H9 (cell line): ENCODE data around the gene NTSR1. TPM values are rescaled to one million over a fixed set of nuclear protein-coding genes. Genes with fewer than 3 reads are reported as not detected.

Experiments
- DNase-seq: peaks from one replicate; pipeline ENCODE4 v3.0.0-alpha.2; 2017
- H2AFZ ChIP-seq: one replicate; pipeline ENCODE4 v1.6.1; 2013; ENCODE audit warnings: mild to moderate bottlenecking, low read length, control low read depth, moderate library complexity
- H2AK5ac ChIP-seq: 2 replicates; pipeline ENCODE4 v1.6.1; 2013; ENCODE audit warnings: low read length, control low read depth, mixed read lengths; ENCODE audit not compliant: insufficient read length
- H2BK120ac ChIP-seq: one replicate; pipeline ENCODE4 v1.6.1; 2013; ENCODE audit warnings: low read depth, mild to moderate bottlenecking, low read length, control low read depth, inconsistent platforms; ENCODE audit not compliant: poor library complexity, severe bottlenecking
- H2BK12ac ChIP-seq: 2 replicates; pipeline ENCODE4 v1.6.1; 2013; ENCODE audit warnings: low read length, control low read depth, mixed read lengths, low read depth; ENCODE audit not compliant: insufficient read length
- H2BK15ac ChIP-seq: 2 replicates; pipeline ENCODE4 v1.6.1; 2013; ENCODE audit warnings: low read depth, low read length, control low read depth
- H2BK20ac ChIP-seq: one replicate; pipeline ENCODE4 v1.6.1; 2013; ENCODE audit warnings: low read depth, mild to moderate bottlenecking, low read length, control low read depth, inconsistent platforms; ENCODE audit not compliant: poor library complexity, severe bottlenecking
- H2BK5ac ChIP-seq: 2 replicates; pipeline ENCODE4 v1.6.1; 2013; ENCODE audit warnings: low read length, control low read depth, mixed read lengths; ENCODE audit not compliant: insufficient read length
- H3K14ac ChIP-seq: 2 replicates; pipeline ENCODE4 v1.6.1; 2013; ENCODE audit warnings: low read length, control low read depth; ENCODE audit not compliant: insufficient read depth
- H3K18ac ChIP-seq: 2 replicates; pipeline ENCODE4 v1.6.1; 2013; ENCODE audit warnings: low read depth, mild to moderate bottlenecking, mixed read lengths, low read length, control low read depth; ENCODE audit not compliant: insufficient read length
- H3K23ac ChIP-seq: 2 replicates; pipeline ENCODE4 v1.6.1; 2013; ENCODE audit warnings: low read length, control low read depth, mixed read lengths, low read depth; ENCODE audit not compliant: insufficient read length
- H3K23me2 ChIP-seq: 2 replicates; pipeline ENCODE4 v1.6.1; 2013; ENCODE audit warnings: low read depth, mild to moderate bottlenecking, mixed read lengths, low read length, control low read depth; ENCODE audit not compliant: insufficient read length, poor library complexity, severe bottlenecking
- H3K27ac ChIP-seq: 2 replicates; pipeline ENCODE4 v1.5.1; 2013; ENCODE audit warnings: low read length, control low read depth, mixed read lengths, low read depth; ENCODE audit not compliant: insufficient read length
- H3K27me3 ChIP-seq: 2 replicates; pipeline ENCODE4 v1.6.1; 2013; ENCODE audit warnings: low read length, control low read depth, inconsistent platforms; ENCODE audit not compliant: insufficient read depth
- H3K4ac ChIP-seq: 2 replicates; pipeline ENCODE4 v1.6.1; 2013; ENCODE audit warnings: low read depth, mild to moderate bottlenecking, control low read depth, inconsistent platforms, low read length, moderate library complexity
- H3K4me1 ChIP-seq: 2 replicates; pipeline ENCODE4 v1.6.1; 2013; ENCODE audit warnings: low read length, control low read depth, inconsistent platforms; ENCODE audit not compliant: insufficient read depth
- H3K4me2 ChIP-seq: 2 replicates; pipeline ENCODE4 v1.6.1; 2013; ENCODE audit warnings: low read length, control low read depth, mixed read lengths; ENCODE audit not compliant: insufficient read length, insufficient read depth
- H3K56ac ChIP-seq: 2 replicates; pipeline ENCODE4 v1.6.1; 2013; ENCODE audit warnings: low read depth, mild to moderate bottlenecking, mixed read lengths, low read length, control low read depth; ENCODE audit not compliant: insufficient read length
- H3K79me1 ChIP-seq: 2 replicates; pipeline ENCODE4 v1.6.1; 2013; ENCODE audit warnings: low read depth, mild to moderate bottlenecking, moderate library complexity, low read length, control low read depth, inconsistent platforms; ENCODE audit not compliant: insufficient read depth, poor library complexity, severe bottlenecking
- H3K79me2 ChIP-seq: 2 replicates; pipeline ENCODE4 v1.6.1; 2013; ENCODE audit warnings: low read length, control low read depth, inconsistent platforms; ENCODE audit not compliant: insufficient read depth
- H3K9ac ChIP-seq: 2 replicates; pipeline ENCODE4 v1.6.1; 2013; ENCODE audit warnings: low read length, control low read depth, mixed read lengths; ENCODE audit not compliant: insufficient read length; ENCODE audit errors: extremely low read depth
- H3K9me3 ChIP-seq: one replicate; pipeline ENCODE4 v1.6.1; 2013; ENCODE audit warnings: low read depth, low read length, inconsistent platforms; ENCODE audit not compliant: control insufficient read depth
- H3T11ph ChIP-seq: one replicate; pipeline ENCODE4 v1.6.1; 2013; ENCODE audit warnings: mild to moderate bottlenecking, low read length, control low read depth, inconsistent platforms
- H4K20me1 ChIP-seq: one replicate; pipeline ENCODE4 v1.6.1; 2013; ENCODE audit not compliant: control insufficient read depth, insufficient read length, insufficient read depth
- H4K5ac ChIP-seq: 2 replicates; pipeline ENCODE4 v1.6.1; 2013; ENCODE audit warnings: low read depth, mild to moderate bottlenecking, mixed read lengths, low read length, control low read depth; ENCODE audit not compliant: insufficient read length
- H4K8ac ChIP-seq: replicated peaks from 2 replicates; pipeline ENCODE4 v1.6.1; 2013; ENCODE audit warnings: low read length, control low read depth, mixed read lengths, low read depth; ENCODE audit not compliant: insufficient read length
- H4K91ac ChIP-seq: 2 replicates; pipeline ENCODE4 v1.6.1; 2013; ENCODE audit warnings: low read depth, mild to moderate bottlenecking, moderate library complexity, mixed read lengths, low read length, control low read depth; ENCODE audit not compliant: insufficient read length
- H3K27ac Mint-ChIP-seq, 3 experiments: 2 replicates in 2 of 3; 3 replicates in 1 of 3; pipeline ENCODE4 v1.8.0; 2020 to 2021; ENCODE audit warnings: mixed read lengths in 3 of 3, mild to moderate bottlenecking in 1 of 3, moderate library complexity in 1 of 3
- H3K27me3 Mint-ChIP-seq: 2 replicates; pipeline ENCODE4 v1.8.0; 2021; ENCODE audit warnings: low read depth, mild to moderate bottlenecking, moderate library complexity, mixed read lengths
- H3K36me3 Mint-ChIP-seq, 3 experiments: 2 replicates in 2 of 3; 3 replicates in 1 of 3; pipeline ENCODE4 v1.8.0; 2020 to 2021; ENCODE audit warnings: low read depth in 3 of 3, mixed read lengths in 3 of 3; ENCODE audit not compliant: insufficient read depth in 1 of 3
- H3K4me1 Mint-ChIP-seq, 2 experiments: 2 replicates each; pipeline ENCODE4 v1.8.0; 2020; ENCODE audit warnings: mixed read lengths in 2 of 2
- H3K4me3 Mint-ChIP-seq, 2 experiments: 2 replicates in 1 of 2; 3 replicates in 1 of 2; pipeline ENCODE4 v1.8.0; 2020 to 2021; ENCODE audit warnings: mild to moderate bottlenecking in 2 of 2, mixed read lengths in 2 of 2, moderate library complexity in 1 of 2
- H3K9me3 Mint-ChIP-seq, 2 experiments: 2 replicates in 1 of 2; 3 replicates in 1 of 2; pipeline ENCODE4 v1.8.0; 2020; ENCODE audit warnings: mild to moderate bottlenecking in 2 of 2, mixed read lengths in 2 of 2, moderate library complexity in 1 of 2
- WGBS: extraction: QIAGEN DNeasy Blood & Tissue Kit; methylation state at CpG from one replicate; pipeline ENCODE4 v1.1.7; 2013; ENCODE audit warnings: missing lambda C conversion rate, low lambda C conversion rate, mixed read lengths; ENCODE audit not compliant: insufficient read length; ENCODE audit errors: extremely low coverage; 5-methylcytosine and 5-hydroxymethylcytosine counted together
- total RNA-seq: library from RNA; stranded (reverse); gene quantifications from 2 replicates; pipeline ENCODE4 v1.2.1, GENCODE V29; 2021
- TF ChIP-seq, protein P1 (sequence below): fragments of 200-600 bp; sonication (generic); conservative IDR thresholded peaks from 3 replicates; pipeline ENCODE4 v1.8.0; 2021; ENCODE audit warnings: antibody characterized with exemption, mild to moderate bottlenecking

NTSR1 gene
- total RNA-seq, 1 experiment from 2014 or later = 0.11 TPM

DNA sequence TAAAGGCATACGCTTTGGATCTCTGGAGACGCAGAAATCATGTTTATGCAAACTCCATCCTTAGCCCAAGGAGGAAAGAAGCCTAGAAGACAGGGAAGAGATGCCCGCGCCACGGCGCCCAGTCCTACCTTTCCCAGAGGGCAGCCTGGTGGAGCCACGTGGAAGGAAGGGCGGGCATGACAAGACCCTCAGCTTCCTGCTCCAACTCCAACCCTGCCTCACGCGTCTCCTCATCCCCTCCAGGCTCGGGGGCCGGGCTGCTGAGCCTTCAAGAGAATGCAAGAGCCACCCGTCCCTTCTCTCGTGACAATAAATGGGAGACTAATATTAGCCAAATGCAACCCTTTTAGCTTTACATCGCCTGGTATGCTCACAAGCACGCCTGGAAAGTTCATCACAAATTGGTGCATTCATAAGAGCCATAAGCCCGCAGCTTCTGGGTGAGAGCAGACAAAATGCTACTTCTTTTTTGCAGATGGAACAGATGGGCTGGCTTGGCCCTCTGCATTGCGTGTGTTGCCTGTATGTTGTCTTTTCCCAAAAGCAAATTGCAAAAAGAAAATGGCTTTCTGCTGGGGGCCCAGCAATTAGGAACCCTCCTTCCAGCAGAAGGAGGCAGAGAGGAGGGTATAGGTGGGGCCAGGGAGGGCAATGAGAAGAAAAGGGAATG is 8.2 kb upstream of the NTSR1 start:
- no peaks in the 10 kb centered on the region; a peak in 1 of 5 replicates for H3K9me3 Mint-ChIP-seq
- Histone ChIP-seq H3T11ph (no peak overlapping the region), H3K23me2 (no peaks in the 10 kb centered on the region), H3K27ac (no peak overlapping the region), H4K20me1 (no peaks in the 10 kb centered on the region), H3K4me2 (no peak overlapping the region), H4K5ac (no peak overlapping the region), H3K18ac (no peak overlapping the region), H2BK20ac (no peak overlapping the region), H3K14ac (no peak overlapping the region), H4K8ac (no peak overlapping the region), H3K56ac (no peak overlapping the region), H3K79me2 (no peaks in the 10 kb centered on the region), H3K79me1 (no peaks in the 10 kb centered on the region), H3K4me1 (no peaks in the 10 kb centered on the region), H3K27me3 (no peaks in the 10 kb centered on the region; the same call in 1 of the 2 replicates), H2BK15ac (no peak overlapping the region), H3K4ac (no peak overlapping the region), H2AK5ac (no peak overlapping the region), H2BK12ac (no peak overlapping the region), H2BK120ac (no peak overlapping the region), H2BK5ac (no peak overlapping the region), H4K91ac (no peak overlapping the region), H3K9me3 (no peaks in the 10 kb centered on the region), H3K23ac (no peak overlapping the region), H3K9ac (no peak overlapping the region), H2AFZ (no peak overlapping the region)
- TF ChIP-seq, protein P1, sequence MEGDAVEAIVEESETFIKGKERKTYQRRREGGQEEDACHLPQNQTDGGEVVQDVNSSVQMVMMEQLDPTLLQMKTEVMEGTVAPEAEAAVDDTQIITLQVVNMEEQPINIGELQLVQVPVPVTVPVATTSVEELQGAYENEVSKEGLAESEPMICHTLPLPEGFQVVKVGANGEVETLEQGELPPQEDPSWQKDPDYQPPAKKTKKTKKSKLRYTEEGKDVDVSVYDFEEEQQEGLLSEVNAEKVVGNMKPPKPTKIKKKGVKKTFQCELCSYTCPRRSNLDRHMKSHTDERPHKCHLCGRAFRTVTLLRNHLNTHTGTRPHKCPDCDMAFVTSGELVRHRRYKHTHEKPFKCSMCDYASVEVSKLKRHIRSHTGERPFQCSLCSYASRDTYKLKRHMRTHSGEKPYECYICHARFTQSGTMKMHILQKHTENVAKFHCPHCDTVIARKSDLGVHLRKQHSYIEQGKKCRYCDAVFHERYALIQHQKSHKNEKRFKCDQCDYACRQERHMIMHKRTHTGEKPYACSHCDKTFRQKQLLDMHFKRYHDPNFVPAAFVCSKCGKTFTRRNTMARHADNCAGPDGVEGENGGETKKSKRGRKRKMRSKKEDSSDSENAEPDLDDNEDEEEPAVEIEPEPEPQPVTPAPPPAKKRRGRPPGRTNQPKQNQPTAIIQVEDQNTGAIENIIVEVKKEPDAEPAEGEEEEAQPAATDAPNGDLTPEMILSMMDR = no peak
- no peak for DNase-seq
- H3K4me1 Mint-ChIP-seq = 0 out of 4 replicates have a peak, but pooled peaks cover 0 to 2% of the 10 kb centered on the region in 2 experiments
- H3K36me3 Mint-ChIP-seq = no peaks in the 10 kb centered on the region
- H3K4me3 Mint-ChIP-seq = no peak overlapping the region
- no peak overlapping the region for H3K27ac Mint-ChIP-seq
- WGBS = no CpG with 5 or more reads among the region's 18 CpGs
- H3K27me3 Mint-ChIP-seq = peaks cover 22% of the 10 kb centered on the region
